ENCODE results near the gene GNAS-AS1. TPM values are rescaled to one million over a fixed set of nuclear protein-coding genes. Genes with fewer than 3 reads are reported as not detected.
A peak's percentile ranks its signal among the peaks of the same experiment; 100 is the strongest.

The GNAS-AS1 gene
- total RNA-seq, 2 donors from 2014 or later, result 0.88 to 1.7 TPM

DNA sequence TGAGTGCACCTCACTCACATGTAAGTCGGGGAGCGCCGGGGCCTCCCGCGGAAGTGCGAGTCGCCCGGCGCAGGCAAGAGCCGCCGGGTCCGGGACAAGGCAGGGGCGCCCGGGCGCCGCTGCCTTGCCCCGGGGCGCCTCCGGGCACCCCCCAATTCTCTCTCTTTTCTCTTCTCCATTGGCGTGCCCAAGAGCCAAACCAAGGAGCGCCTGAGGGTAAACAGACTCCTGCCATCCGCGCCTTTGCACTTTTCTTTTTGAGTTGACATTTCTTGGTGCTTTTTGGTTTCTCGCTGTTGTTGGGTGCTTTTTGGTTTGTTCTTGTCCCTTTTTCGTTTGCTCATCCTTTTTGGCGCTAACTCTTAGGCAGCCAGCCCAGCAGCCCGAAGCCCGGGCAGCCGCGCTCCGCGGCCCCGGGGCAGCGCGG lies 38.6 kb upstream of the GNAS-AS1 start:
- Histone ChIP-seq H3K27me3 (no peaks in the 10 kb centered on the region), H3K4me1 (peaks cover 6% of the 10 kb centered on the region), H3K9me3 (no peaks in the 10 kb centered on the region), H3K27ac (peak overlapping the region; percentile 89), H3K36me3 (no peaks in the 10 kb centered on the region), H3K4me3 (peak overlapping the region; percentile 48), H3K9ac (ENCODE audit: low read depth in 2 of 2, low read length in 2 of 2) (peak overlapping the region; percentile 10 to 81)
- intact Hi-C loops (cut with DNase I), result loop anchor here (5.0 kb wide), 1 partner anchor 153 kb away; the partner anchor contains the start of gene PRELID3B
- no peak for DNase-seq
- TF ChIP-seq, protein P1, sequence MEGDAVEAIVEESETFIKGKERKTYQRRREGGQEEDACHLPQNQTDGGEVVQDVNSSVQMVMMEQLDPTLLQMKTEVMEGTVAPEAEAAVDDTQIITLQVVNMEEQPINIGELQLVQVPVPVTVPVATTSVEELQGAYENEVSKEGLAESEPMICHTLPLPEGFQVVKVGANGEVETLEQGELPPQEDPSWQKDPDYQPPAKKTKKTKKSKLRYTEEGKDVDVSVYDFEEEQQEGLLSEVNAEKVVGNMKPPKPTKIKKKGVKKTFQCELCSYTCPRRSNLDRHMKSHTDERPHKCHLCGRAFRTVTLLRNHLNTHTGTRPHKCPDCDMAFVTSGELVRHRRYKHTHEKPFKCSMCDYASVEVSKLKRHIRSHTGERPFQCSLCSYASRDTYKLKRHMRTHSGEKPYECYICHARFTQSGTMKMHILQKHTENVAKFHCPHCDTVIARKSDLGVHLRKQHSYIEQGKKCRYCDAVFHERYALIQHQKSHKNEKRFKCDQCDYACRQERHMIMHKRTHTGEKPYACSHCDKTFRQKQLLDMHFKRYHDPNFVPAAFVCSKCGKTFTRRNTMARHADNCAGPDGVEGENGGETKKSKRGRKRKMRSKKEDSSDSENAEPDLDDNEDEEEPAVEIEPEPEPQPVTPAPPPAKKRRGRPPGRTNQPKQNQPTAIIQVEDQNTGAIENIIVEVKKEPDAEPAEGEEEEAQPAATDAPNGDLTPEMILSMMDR (IDR thresholded peaks at IDR 0.05), result no peak

DNA sequence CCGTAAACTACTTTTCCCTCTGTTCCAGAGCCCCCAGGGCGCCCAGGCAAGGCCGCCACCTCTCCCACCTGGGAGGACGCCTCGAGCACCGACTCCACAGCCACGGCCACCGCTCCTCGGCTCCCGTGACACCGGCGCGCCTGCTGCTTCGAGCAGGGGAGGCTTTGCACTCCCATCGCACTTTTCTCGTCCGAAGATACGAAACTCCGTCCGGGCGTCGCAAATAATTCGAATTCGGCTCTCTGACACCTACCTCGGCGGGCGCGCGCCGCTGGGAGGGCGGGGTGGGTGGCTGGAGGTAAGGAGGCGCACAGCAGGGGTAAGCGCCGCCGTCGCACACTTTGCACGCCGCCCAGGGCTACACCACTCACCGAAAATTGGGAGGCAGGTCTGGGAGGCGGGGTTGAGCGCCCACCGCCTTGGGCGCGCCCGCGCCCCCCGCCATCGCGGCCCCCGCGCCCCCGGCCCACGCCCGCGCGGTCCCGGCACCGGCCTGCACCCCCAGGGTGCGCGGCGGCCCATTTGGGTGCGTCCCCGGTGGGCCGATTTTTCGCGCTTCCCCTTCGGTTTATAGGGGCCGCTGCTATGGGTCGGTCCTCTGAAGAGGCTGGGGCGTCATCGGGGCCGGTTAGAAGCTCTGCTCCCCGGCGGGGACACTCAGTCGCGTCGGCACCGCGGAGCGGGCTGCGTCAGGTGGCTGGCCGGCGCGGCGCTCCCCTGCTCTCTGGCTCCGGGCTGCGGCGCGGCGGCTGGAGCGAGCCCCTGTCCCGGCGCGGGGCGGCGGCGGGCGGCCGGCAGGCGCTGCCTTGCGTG lies 38.0 kb upstream of the GNAS-AS1 start:
- no peaks in the 10 kb centered on the region for H3K9me3 ChIP-seq
- no peaks in the 10 kb centered on the region for H3K27me3 ChIP-seq
- H3K4me1 ChIP-seq, result peaks cover under 1% of the 10 kb centered on the region
- H3K4me3 ChIP-seq, result peak overlapping the region; percentile 48
- TF ChIP-seq, protein P1 (IDR thresholded peaks at IDR 0.05), result no peak
- peak overlapping the region; percentile 89 for H3K27ac ChIP-seq
- intact Hi-C loops (cut with DNase I), result loop anchor here (5.0 kb wide), 1 partner anchor 154 kb away; the partner anchor contains the start of gene PRELID3B
- peak overlapping the region; percentile 64 to 81 for H3K9ac ChIP-seq (ENCODE audit: low read depth in 2 of 2, low read length in 2 of 2)
- peak; percentile 80 for DNase-seq
- H3K36me3 ChIP-seq, result no peaks in the 10 kb centered on the region

DNA sequence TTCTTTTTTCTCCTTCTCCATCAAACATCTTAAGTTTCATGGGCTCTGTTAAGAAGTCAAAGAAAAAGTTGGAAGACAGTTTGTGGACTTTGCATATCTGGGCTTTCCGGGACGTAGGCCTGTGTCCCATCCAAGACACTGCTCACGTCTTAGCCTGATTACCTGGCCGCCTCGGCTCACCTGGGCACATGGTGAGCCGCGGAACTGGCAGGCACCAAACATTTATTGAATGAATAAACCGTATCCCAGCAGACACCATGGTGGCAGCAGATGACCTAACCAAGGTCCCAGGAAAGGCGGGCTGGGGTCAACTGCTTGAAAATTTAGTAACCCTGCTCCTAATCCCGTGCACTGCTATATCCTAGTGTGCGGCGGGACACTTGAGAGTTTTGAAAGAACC lies 37.4 kb upstream of the GNAS-AS1 start:
- no peak for DNase-seq
- intact Hi-C loops (cut with DNase I), result loop anchor here (5.0 kb wide), 1 partner anchor 154 kb away; the partner anchor contains the start of gene PRELID3B
- H3K4me1 ChIP-seq, result no peaks in the 10 kb centered on the region
- H3K4me3 ChIP-seq, result peak overlapping the region; percentile 44
- H3K9me3 ChIP-seq, result no peaks in the 10 kb centered on the region
- peak overlapping the region; percentile 23 for H3K27ac ChIP-seq
- peak overlapping the region; percentile 64 to 76 for H3K9ac ChIP-seq (ENCODE audit: low read depth in 2 of 2, low read length in 2 of 2)
- TF ChIP-seq, protein P1 (IDR thresholded peaks at IDR 0.05), result no peak
- H3K27me3 ChIP-seq, result no peaks in the 10 kb centered on the region
- no peaks in the 10 kb centered on the region for H3K36me3 ChIP-seq

DNA sequence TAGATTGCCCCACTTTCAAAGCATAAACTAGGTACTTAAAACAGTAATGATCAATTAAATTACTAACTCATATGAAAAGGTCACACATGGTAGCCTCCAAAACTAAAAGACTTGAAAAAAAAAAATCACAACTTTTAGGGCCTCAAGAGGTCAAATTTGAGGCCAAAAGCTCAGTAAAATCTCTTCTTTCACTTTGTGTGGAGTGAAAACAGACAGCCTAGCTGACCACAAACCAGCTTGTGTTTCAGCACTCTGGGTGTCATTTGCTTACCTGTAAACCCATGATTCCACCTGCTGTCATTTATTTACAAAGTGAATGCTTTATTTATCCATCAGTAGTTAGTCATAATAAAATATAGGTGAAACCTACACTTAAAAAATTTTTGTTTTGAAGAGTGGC lies 35.8 kb upstream of the GNAS-AS1 start:
- TF ChIP-seq, protein P1 (IDR thresholded peaks at IDR 0.05), result no peak
- Histone ChIP-seq H3K36me3 (no peaks in the 10 kb centered on the region), H3K27ac (no peak overlapping the region), H3K27me3 (no peaks in the 10 kb centered on the region), H3K4me3 (no peak overlapping the region), H3K9me3 (no peaks in the 10 kb centered on the region), H3K4me1 (no peaks in the 10 kb centered on the region), H3K9ac (ENCODE audit: low read depth in 2 of 2, low read length in 2 of 2) (no peak overlapping the region)
- intact Hi-C loops (cut with DNase I), result loop anchor here (5.0 kb wide), 1 partner anchor 156 kb away; the partner anchor contains the start of gene PRELID3B
- DNase-seq, result no peak

DNA sequence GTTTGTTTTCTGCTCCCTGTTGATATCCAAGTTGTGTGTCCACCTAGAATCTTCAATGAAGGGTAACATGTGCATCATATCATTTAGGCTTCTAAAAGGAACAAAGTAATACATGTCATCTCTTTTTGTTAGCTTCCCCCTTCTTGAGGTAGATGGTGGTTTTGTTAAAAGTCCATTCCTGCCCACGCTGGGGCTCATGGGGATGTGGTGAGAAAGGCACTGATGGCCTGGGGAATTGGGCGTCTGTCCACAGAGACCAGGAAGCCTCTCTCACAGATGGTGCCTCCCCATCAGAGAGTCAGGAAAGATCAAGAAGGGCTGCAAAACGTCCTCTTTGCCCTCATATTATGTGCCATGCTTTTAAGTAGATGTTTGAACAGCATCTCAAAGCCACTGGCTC lies 34.3 kb upstream of the GNAS-AS1 start:
- Histone ChIP-seq H3K9ac (ENCODE audit: low read depth in 2 of 2, low read length in 2 of 2) (no peak overlapping the region), H3K4me3 (no peak overlapping the region), H3K27ac (no peak overlapping the region), H3K9me3 (no peaks in the 10 kb centered on the region), H3K27me3 (no peaks in the 10 kb centered on the region), H3K36me3 (no peaks in the 10 kb centered on the region), H3K4me1 (no peaks in the 10 kb centered on the region)
- intact Hi-C loops (cut with DNase I), result loop anchor here (5.0 kb wide), 1 partner anchor 157 kb away; the partner anchor contains the start of gene PRELID3B
- TF ChIP-seq, protein P1 (IDR thresholded peaks at IDR 0.05), result no peak
- DNase-seq, result no peak
